ENCODE measurements around the gene GAS2. TPM values are rescaled to one million over a fixed set of nuclear protein-coding genes. Genes with fewer than 3 reads are reported as not detected.

Gene GAS2
- total and polyA plus RNA-seq, 9 of the 15 experiments (the other 6 are each of a cell fraction or from before 2014, with no cell fraction given), result 0.77 to 1.9 (median 1.1) TPM

DNA sequence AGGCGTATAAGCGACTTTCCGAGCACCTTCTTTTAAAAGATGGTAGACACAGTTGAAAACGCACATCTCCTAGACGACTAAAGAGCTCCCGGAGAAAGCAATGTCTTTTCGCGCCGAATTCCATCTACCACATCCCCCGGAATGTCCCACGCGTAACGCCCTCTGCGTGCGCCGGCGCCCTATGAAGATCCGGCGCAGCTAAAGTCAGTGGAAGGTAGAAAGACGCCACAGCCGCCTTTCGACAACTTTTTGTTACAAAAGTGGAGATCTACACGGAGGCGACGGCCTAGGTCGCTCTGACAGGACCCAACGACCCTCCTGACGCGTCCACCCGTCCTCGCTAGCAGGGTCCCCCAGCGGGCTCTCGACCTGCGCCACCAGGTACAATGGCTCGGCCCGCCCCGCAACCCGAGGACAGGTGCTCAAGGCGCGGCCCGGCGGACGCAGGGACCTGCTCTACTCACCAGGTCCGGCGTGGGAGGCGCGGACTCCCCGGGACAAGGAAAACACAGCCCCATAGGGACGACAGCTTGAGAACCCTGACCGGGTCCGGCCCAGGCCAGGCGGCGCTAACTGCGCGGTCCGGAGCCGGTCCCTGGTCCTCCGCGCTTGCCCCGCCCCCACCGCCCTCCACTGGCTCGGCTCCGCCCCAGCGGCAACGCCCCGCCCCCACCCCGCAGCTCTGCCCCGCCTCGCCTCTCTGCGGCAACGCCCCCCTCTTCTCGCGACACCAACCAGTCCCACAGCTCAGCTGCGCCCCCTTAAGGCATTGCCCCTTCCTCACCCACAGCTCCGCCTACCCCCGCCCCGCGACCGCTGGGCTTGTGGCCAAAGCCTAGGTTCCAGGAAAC is 163.0 kb downstream of the GAS2 start, which contains the start of gene SVIP (continued):
- TF ChIP-seq, protein P1, sequence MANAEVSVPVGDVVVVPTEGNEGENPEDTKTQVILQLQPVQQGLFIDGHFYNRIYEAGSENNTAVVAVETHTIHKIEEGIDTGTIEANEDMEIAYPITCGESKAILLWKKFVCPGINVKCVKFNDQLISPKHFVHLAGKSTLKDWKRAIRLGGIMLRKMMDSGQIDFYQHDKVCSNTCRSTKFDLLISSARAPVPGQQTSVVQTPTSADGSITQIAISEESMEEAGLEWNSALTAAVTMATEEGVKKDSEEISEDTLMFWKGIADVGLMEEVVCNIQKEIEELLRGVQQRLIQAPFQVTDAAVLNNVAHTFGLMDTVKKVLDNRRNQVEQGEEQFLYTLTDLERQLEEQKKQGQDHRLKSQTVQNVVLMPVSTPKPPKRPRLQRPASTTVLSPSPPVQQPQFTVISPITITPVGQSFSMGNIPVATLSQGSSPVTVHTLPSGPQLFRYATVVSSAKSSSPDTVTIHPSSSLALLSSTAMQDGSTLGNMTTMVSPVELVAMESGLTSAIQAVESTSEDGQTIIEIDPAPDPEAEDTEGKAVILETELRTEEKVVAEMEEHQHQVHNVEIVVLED (CRISPR knock-in tag; IDR thresholded peaks at IDR 0.05), result 0 out of 2 replicates have a peak, but pooled peaks have one; percentile 18
- TF ChIP-seq PML (IDR thresholded peaks at IDR 0.05; ENCODE audit: low read length), result 0 out of 2 replicates have a peak, but pooled peaks have one; percentile 17
- TF ChIP-seq PHF21A (IDR thresholded peaks at IDR 0.05; ENCODE audit: borderline replicate concordance, low read depth), result no peak
- TF ChIP-seq, protein P2, sequence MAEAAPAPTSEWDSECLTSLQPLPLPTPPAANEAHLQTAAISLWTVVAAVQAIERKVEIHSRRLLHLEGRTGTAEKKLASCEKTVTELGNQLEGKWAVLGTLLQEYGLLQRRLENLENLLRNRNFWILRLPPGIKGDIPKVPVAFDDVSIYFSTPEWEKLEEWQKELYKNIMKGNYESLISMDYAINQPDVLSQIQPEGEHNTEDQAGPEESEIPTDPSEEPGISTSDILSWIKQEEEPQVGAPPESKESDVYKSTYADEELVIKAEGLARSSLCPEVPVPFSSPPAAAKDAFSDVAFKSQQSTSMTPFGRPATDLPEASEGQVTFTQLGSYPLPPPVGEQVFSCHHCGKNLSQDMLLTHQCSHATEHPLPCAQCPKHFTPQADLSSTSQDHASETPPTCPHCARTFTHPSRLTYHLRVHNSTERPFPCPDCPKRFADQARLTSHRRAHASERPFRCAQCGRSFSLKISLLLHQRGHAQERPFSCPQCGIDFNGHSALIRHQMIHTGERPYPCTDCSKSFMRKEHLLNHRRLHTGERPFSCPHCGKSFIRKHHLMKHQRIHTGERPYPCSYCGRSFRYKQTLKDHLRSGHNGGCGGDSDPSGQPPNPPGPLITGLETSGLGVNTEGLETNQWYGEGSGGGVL (CRISPR knock-in tag; IDR thresholded peaks at IDR 0.05), result no peak
- 0 out of 2 replicates have a peak, but pooled peaks have one; percentile 10 for TF ChIP-seq SMC3 (conservative IDR thresholded peaks at IDR 0.05; ENCODE audit: insufficient read depth, low read depth, low read length)
- no peak for TF ChIP-seq KLF13 (tag; IDR thresholded peaks at IDR 0.05; ENCODE audit: borderline replicate concordance, low read depth)
- TF ChIP-seq HMGN3 (IDR thresholded peaks at IDR 0.05; ENCODE audit: borderline replicate concordance, extremely low read depth, insufficient read length, low read depth, low read length), result peak; percentile 25
- no peak for TF ChIP-seq NELFE (IDR thresholded peaks at IDR 0.05; ENCODE audit: insufficient read depth, insufficient read length)
- no peak for TF ChIP-seq ZNF282 (CRISPR knock-in tag; IDR thresholded peaks at IDR 0.05)
- TF ChIP-seq SP1 (CRISPR knock-in tag; IDR thresholded peaks at IDR 0.05), result peak; percentile 65
- TF ChIP-seq, protein P3, sequence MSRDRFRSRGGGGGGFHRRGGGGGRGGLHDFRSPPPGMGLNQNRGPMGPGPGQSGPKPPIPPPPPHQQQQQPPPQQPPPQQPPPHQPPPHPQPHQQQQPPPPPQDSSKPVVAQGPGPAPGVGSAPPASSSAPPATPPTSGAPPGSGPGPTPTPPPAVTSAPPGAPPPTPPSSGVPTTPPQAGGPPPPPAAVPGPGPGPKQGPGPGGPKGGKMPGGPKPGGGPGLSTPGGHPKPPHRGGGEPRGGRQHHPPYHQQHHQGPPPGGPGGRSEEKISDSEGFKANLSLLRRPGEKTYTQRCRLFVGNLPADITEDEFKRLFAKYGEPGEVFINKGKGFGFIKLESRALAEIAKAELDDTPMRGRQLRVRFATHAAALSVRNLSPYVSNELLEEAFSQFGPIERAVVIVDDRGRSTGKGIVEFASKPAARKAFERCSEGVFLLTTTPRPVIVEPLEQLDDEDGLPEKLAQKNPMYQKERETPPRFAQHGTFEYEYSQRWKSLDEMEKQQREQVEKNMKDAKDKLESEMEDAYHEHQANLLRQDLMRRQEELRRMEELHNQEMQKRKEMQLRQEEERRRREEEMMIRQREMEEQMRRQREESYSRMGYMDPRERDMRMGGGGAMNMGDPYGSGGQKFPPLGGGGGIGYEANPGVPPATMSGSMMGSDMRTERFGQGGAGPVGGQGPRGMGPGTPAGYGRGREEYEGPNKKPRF (IDR thresholded peaks at IDR 0.05; ENCODE audit: low read depth, low read length), result no peak
- peak in 1 of 2 experiments; percentile 98; a peak in 2 of 4 replicates for TF ChIP-seq TEAD1 (CRISPR knock-in tag; IDR thresholded peaks at IDR 0.05)
- peak; percentile 39; the same call in 1 of the 2 replicates for TF ChIP-seq ZBTB7A (IDR thresholded peaks at IDR 0.05; ENCODE audit: borderline replicate concordance, control insufficient read depth, low read depth, low read length)
- TF ChIP-seq SPI1 (IDR thresholded peaks at IDR 0.05; ENCODE audit: borderline replicate concordance, low read depth, low read length), result 0 out of 2 replicates have a peak, but pooled peaks have one; percentile 13
- no peak for TF ChIP-seq ZNF785 (CRISPR knock-in tag; IDR thresholded peaks at IDR 0.05)
- TF ChIP-seq, protein P4, sequence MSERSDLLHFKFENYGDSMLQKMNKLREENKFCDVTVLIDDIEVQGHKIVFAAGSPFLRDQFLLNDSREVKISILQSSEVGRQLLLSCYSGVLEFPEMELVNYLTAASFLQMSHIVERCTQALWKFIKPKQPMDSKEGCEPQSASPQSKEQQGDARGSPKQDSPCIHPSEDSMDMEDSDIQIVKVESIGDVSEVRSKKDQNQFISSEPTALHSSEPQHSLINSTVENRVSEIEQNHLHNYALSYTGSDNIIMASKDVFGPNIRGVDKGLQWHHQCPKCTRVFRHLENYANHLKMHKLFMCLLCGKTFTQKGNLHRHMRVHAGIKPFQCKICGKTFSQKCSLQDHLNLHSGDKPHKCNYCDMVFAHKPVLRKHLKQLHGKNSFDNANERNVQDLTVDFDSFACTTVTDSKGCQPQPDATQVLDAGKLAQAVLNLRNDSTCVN (CRISPR knock-in tag; IDR thresholded peaks at IDR 0.05), result no peak
- TF ChIP-seq RBM14 (IDR thresholded peaks at IDR 0.05; ENCODE audit: borderline replicate concordance, insufficient read depth, low read depth, low read length), result no peak
- no peak for TF ChIP-seq CC2D1A (IDR thresholded peaks at IDR 0.05)
- no peak for TF ChIP-seq ZNF41 (CRISPR knock-in tag; conservative IDR thresholded peaks at IDR 0.05)
- TF ChIP-seq SAFB2 (IDR thresholded peaks at IDR 0.05; ENCODE audit: borderline replicate concordance, low read depth, low read length, severe bottlenecking), result no peak

Data from K562 (cell line).